Measurements from ENCODE around the gene GAB2. TPM values are rescaled to one million over a fixed set of nuclear protein-coding genes. Genes with fewer than 3 reads are reported as not detected.

Gene GAB2
- total RNA-seq, 4 donors from 2014 or later, result 8.1 to 18.1 (median 13.4) TPM

- Histone ChIP-seq H3K4me1 (peaks cover 23 to 49% of the 10 kb centered on the region in 2 donors), H3K9me3 (no peaks in the 10 kb centered on the region), H3K27ac (peak overlapping the region; percentile 79 to 87 (median 81)), H3K4me3 (replicated peaks in 1 of 3) (no peak overlapping the region), H3K36me3 (no peaks in the 10 kb centered on the region), H3K27me3 (no peaks in the 10 kb centered on the region)
- DNase-seq, result no peak
- TF ChIP-seq CTCF (IDR thresholded peaks at IDR 0.05) (no peak), POLR2A (IDR thresholded peaks at IDR 0.05) (no peak)
- 16 to 25% methylated on average over 3 of the region's 3 CpGs for WGBS, 2 donors
- intact Hi-C loops (cut with DNase I), result loop anchor here (10.0 kb wide), 1 partner anchor 65 kb away; the partner anchor contains the start of gene GAB2
These were observed 68.0 kb downstream of the GAB2 start for GRCh38 chr11:78349624-78350023.

GRCh38 chr11:78349114-78349513, 68.5 kb downstream of the GAB2 start:
- intact Hi-C loops (cut with DNase I), result loop anchor here (10.0 kb wide), 1 partner anchor 66 kb away; the partner anchor contains the start of gene GAB2
- peaks cover 20 to 44% of the 10 kb centered on the region in 2 donors for H3K4me1 ChIP-seq
- no peaks in the 10 kb centered on the region for H3K36me3 ChIP-seq
- DNase-seq, result no peak
- H3K27ac ChIP-seq, result peak overlapping the region; percentile 79 to 87 (median 81)
- H3K27me3 ChIP-seq, result no peaks in the 10 kb centered on the region
- TF ChIP-seq CTCF (IDR thresholded peaks at IDR 0.05) (no peak), POLR2A (IDR thresholded peaks at IDR 0.05) (no peak)
- WGBS, 2 donors, result 61 to 76% methylated on average over 3 of the region's 3 CpGs
- H3K9me3 ChIP-seq, result no peaks in the 10 kb centered on the region
- no peak overlapping the region for H3K4me3 ChIP-seq (replicated peaks in 1 of 3)

- DNase-seq, result no peak
- Histone ChIP-seq H3K36me3 (no peaks in the 10 kb centered on the region), H3K9me3 (no peaks in the 10 kb centered on the region), H3K27me3 (no peaks in the 10 kb centered on the region), H3K4me1 (peaks cover 20 to 39% of the 10 kb centered on the region in 2 donors), H3K27ac (no peak overlapping the region), H3K4me3 (replicated peaks in 1 of 3) (no peak overlapping the region)
- intact Hi-C loops (cut with DNase I), result loop anchor here (10.0 kb wide), 1 partner anchor 67 kb away; the partner anchor contains the start of gene GAB2
- TF ChIP-seq CTCF (IDR thresholded peaks at IDR 0.05), result no peak
These were observed 69.7 kb downstream of the GAB2 start for GRCh38 chr11:78347956-78348355.

GRCh38 chr11:78346799-78347198, 70.8 kb downstream of the GAB2 start:
- DNase-seq, result no peak
- intact Hi-C loops (cut with DNase I), result loop anchor here (10.0 kb wide), 1 partner anchor 68 kb away; the partner anchor contains the start of gene GAB2
- no peaks in the 10 kb centered on the region for H3K27me3 ChIP-seq
- H3K9me3 ChIP-seq, result no peaks in the 10 kb centered on the region
- no peak overlapping the region for H3K27ac ChIP-seq
- no peak overlapping the region for H3K4me3 ChIP-seq (replicated peaks in 1 of 3)
- TF ChIP-seq CTCF (IDR thresholded peaks at IDR 0.05) (no peak), POLR2A (IDR thresholded peaks at IDR 0.05) (no peak)
- H3K36me3 ChIP-seq, result no peaks in the 10 kb centered on the region
- 85 to 87% methylated on average over 1 of the region's 1 CpG for whole genome bisulfite sequencing, 2 donors
- H3K4me1 ChIP-seq, result peaks cover 20 to 30% of the 10 kb centered on the region in 2 donors

GRCh38 chr11:78345450-78345849, 72.2 kb downstream of the GAB2 start:
- no peak for DNase-seq
- Histone ChIP-seq H3K9me3 (no peaks in the 10 kb centered on the region), H3K27me3 (no peaks in the 10 kb centered on the region), H3K36me3 (no peaks in the 10 kb centered on the region), H3K27ac (no peak overlapping the region), H3K4me1 (peaks cover 19 to 20% of the 10 kb centered on the region in 2 donors), H3K4me3 (replicated peaks in 1 of 3) (no peak overlapping the region)
- TF ChIP-seq CTCF (IDR thresholded peaks at IDR 0.05), result no peak
- TF ChIP-seq POLR2A (IDR thresholded peaks at IDR 0.05), result no peak
- WGBS, 2 donors, result 83 to 88% methylated on average over 3 of the region's 3 CpGs
- intact Hi-C loops (cut with DNase I), result loop anchor here (10.0 kb wide), 1 partner anchor 69 kb away; the partner anchor contains the start of gene GAB2

All from thyroid gland (tissue), 4 donors.